Measurements from ENCODE around the gene ARHGAP21. TPM values are rescaled to one million over a fixed set of nuclear protein-coding genes. Genes with fewer than 3 reads are reported as not detected.
A peak's percentile ranks its signal among the peaks of the same experiment; 100 is the strongest.

The ARHGAP21 gene
- total and polyA plus RNA-seq, 4 donors = 18.8 to 138 (median 46.1) TPM

DNA sequence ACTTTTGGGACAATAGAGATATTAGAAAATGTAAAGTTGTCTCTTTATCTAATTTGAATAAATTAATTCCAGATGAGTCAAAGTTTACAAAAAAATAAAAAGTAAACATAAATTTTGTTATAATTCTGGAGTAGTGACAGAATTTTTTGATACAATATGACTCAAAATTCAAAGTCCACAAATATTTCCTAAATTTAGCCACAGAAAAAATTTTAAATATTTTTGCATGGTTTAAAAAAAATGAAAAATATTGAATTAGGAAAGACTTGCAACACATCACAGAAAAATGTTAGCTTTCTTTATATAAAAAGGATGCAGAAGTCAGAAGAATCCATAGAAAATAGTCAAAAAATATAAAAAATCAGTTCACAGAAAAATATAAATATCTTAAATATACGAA is 117.7 kb downstream of the ARHGAP21 start:
- TF ChIP-seq, protein P1, sequence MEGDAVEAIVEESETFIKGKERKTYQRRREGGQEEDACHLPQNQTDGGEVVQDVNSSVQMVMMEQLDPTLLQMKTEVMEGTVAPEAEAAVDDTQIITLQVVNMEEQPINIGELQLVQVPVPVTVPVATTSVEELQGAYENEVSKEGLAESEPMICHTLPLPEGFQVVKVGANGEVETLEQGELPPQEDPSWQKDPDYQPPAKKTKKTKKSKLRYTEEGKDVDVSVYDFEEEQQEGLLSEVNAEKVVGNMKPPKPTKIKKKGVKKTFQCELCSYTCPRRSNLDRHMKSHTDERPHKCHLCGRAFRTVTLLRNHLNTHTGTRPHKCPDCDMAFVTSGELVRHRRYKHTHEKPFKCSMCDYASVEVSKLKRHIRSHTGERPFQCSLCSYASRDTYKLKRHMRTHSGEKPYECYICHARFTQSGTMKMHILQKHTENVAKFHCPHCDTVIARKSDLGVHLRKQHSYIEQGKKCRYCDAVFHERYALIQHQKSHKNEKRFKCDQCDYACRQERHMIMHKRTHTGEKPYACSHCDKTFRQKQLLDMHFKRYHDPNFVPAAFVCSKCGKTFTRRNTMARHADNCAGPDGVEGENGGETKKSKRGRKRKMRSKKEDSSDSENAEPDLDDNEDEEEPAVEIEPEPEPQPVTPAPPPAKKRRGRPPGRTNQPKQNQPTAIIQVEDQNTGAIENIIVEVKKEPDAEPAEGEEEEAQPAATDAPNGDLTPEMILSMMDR (IDR thresholded peaks at IDR 0.05; ENCODE audit: control extremely low read depth, extremely low read depth) = no peak
- WGBS, 2 donors = 89 to 99% methylated on average over 1 of the region's 1 CpG
- ATAC-seq (ENCODE audit: insufficient read depth, low FRiP score) (no peak), DNase-seq (no peak)
- Histone ChIP-seq H3K27ac (ENCODE audit: low read depth in 1 of 2, low read length in 1 of 2) (no peak overlapping the region), H3K27me3 (ENCODE audit: control insufficient read depth in 3 of 3, insufficient read depth in 3 of 3, low read length in 2 of 3) (no peaks in the 10 kb centered on the region), H3K9me3 (ENCODE audit: control insufficient read depth in 4 of 4, insufficient read depth in 3 of 4, low read length in 3 of 4) (no peaks in the 10 kb centered on the region), H3K4me3 (no peak overlapping the region), H3K9ac (ENCODE audit: insufficient read depth in 1 of 2, low read length in 2 of 2) (no peak overlapping the region), H3K4me1 (ENCODE audit: control insufficient read depth in 5 of 5, insufficient read depth in 5 of 5, low read length in 5 of 5) (peaks cover 0 to 8% (median 0%) of the 10 kb centered on the region in 5 donors), H3K36me3 (ENCODE audit: control insufficient read depth in 4 of 4, insufficient read depth in 4 of 4, low read length in 4 of 4) (peaks cover 8 to 33% (median 16%) of the 10 kb centered on the region in 4 donors)

DNA sequence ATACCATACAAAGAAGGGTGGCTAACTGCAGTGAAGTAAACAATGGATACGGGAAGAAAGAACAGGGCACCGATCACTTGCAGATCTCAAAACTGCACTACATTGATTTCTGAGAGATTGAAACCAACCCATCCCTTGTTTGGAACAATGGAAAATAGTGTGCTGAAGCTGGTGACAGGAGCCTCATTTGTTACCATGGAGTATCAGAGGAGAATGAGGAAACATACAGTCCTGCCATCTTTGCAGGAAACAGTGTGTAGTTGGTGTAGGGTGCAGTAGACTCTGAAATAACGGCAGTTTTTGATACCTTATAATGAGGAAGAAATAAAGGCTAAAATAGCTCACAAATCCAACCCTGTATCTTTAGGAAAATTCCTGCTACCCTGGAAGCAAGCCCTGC is 118.5 kb downstream of the ARHGAP21 start:
- Histone ChIP-seq H3K9ac (ENCODE audit: insufficient read depth in 1 of 2, low read length in 2 of 2) (no peak overlapping the region), H3K4me1 (ENCODE audit: control insufficient read depth in 5 of 5, insufficient read depth in 5 of 5, low read length in 5 of 5) (peaks cover 0 to 8% (median 0%) of the 10 kb centered on the region in 5 donors), H3K27me3 (ENCODE audit: control insufficient read depth in 3 of 3, insufficient read depth in 3 of 3, low read length in 2 of 3) (no peaks in the 10 kb centered on the region), H3K4me3 (no peak overlapping the region), H3K27ac (ENCODE audit: low read depth in 1 of 2, low read length in 1 of 2) (no peak overlapping the region), H3K9me3 (ENCODE audit: control insufficient read depth in 4 of 4, insufficient read depth in 3 of 4, low read length in 3 of 4) (no peaks in the 10 kb centered on the region), H3K36me3 (ENCODE audit: control insufficient read depth in 4 of 4, insufficient read depth in 4 of 4, low read length in 4 of 4) (peaks cover 10 to 42% (median 22%) of the 10 kb centered on the region in 4 donors)
- no peak for DNase-seq
- TF ChIP-seq, protein P1 (IDR thresholded peaks at IDR 0.05; ENCODE audit: control extremely low read depth, extremely low read depth) = no peak
- no peak for ATAC-seq (ENCODE audit: insufficient read depth, low FRiP score)
- 90 to 94% methylated on average over 3 of the region's 3 CpGs for WGBS, 2 donors

DNA sequence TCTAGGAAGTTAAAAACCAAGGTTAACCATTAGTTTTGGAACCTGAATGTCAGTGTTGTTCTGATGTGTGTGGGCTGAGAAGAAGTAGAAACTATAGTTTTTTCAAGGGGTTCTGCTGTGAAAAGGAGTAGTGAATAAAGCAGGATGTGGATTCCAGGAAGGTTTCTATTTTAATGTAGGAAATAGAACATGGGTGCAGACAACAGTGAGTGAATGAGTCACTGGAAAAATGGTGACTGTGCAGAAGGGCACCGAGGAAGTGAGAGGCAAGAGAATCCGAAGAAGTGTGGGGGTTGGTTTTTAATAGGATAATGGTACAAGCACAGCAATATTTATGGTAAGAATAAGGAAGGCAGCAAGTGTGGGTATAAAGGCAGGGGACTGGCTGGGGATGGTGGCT is 120.4 kb downstream of the ARHGAP21 start:
- Histone ChIP-seq H3K4me3 (no peak overlapping the region), H3K36me3 (ENCODE audit: control insufficient read depth in 4 of 4, insufficient read depth in 4 of 4, low read length in 4 of 4) (peaks cover 11 to 53% (median 29%) of the 10 kb centered on the region in 4 donors), H3K27ac (ENCODE audit: low read depth in 1 of 2, low read length in 1 of 2) (peak overlapping the region in 1 of 2 donors; percentile 51), H3K27me3 (ENCODE audit: control insufficient read depth in 3 of 3, insufficient read depth in 3 of 3, low read length in 2 of 3) (no peaks in the 10 kb centered on the region), H3K4me1 (ENCODE audit: control insufficient read depth in 5 of 5, insufficient read depth in 5 of 5, low read length in 5 of 5) (peaks cover 0 to 8% (median 0%) of the 10 kb centered on the region in 5 donors), H3K9ac (ENCODE audit: insufficient read depth in 1 of 2, low read length in 2 of 2) (no peak overlapping the region), H3K9me3 (ENCODE audit: control insufficient read depth in 4 of 4, insufficient read depth in 3 of 4, low read length in 3 of 4) (no peaks in the 10 kb centered on the region)
- TF ChIP-seq, protein P1 (IDR thresholded peaks at IDR 0.05; ENCODE audit: control extremely low read depth, extremely low read depth) = no peak
- ATAC-seq (ENCODE audit: insufficient read depth, low FRiP score) (no peak), DNase-seq (no peak)
- 58 to 85% methylated on average over 2 of the region's 2 CpGs for WGBS, 2 donors

DNA sequence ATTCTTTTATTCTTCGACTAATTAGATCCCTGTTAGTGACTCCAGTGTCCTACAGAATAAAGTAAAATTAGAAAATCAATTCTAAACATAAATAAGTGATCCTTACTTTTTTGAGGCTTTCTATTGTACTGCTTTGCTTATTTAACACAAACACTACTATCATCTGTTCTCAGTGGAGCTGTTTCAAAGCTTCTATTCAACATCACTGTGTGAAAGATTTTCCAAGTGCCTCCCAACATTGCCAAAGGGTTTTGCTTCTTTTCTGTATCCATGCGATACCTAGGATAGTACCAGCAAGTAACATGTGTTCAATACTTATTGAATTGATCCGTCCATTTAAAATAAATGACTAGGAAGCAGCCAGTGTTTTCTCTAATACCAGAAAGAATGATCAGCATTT is 125.7 kb downstream of the ARHGAP21 start:
- ATAC-seq (ENCODE audit: insufficient read depth, low FRiP score) (no peak), DNase-seq (no peak)
- Histone ChIP-seq H3K4me3 (no peak overlapping the region), H3K36me3 (ENCODE audit: control insufficient read depth in 4 of 4, insufficient read depth in 4 of 4, low read length in 4 of 4) (peaks cover 15 to 58% (median 43%) of the 10 kb centered on the region in 4 donors), H3K27me3 (ENCODE audit: control insufficient read depth in 3 of 3, insufficient read depth in 3 of 3, low read length in 2 of 3) (no peaks in the 10 kb centered on the region), H3K9ac (ENCODE audit: insufficient read depth in 1 of 2, low read length in 2 of 2) (no peak overlapping the region), H3K9me3 (ENCODE audit: control insufficient read depth in 4 of 4, insufficient read depth in 3 of 4, low read length in 3 of 4) (no peaks in the 10 kb centered on the region), H3K4me1 (ENCODE audit: control insufficient read depth in 5 of 5, insufficient read depth in 5 of 5, low read length in 5 of 5) (peaks cover 0 to under 1% (median 0%) of the 10 kb centered on the region in 5 donors), H3K27ac (ENCODE audit: low read depth in 1 of 2, low read length in 1 of 2) (no peak overlapping the region)
- WGBS, 2 donors = 98 to 99% methylated on average over 3 of the region's 3 CpGs
- TF ChIP-seq, protein P1 (IDR thresholded peaks at IDR 0.05; ENCODE audit: control extremely low read depth, extremely low read depth) = no peak

Measured in lung (tissue), 12 donors.